HUES48 (cell line): ENCODE data around the gene HIGD1C.
"Not testable (repeated sequence)": the region's sequence is repeated elsewhere in the genome, so short reads cannot be mapped to it uniquely, and the experiment has no call there.

Experiments
- H3K27ac ChIP-seq: one replicate; pipeline ENCODE4 v1.7.0; 2013; ENCODE audit warnings: low read depth, low read length, inconsistent platforms
- H3K27me3 ChIP-seq: 2 replicates; pipeline ENCODE4 v1.6.1; 2013; ENCODE audit warnings: mild to moderate bottlenecking, low read length; ENCODE audit not compliant: control insufficient read depth, insufficient read depth
- H3K36me3 ChIP-seq: 2 replicates; pipeline ENCODE4 v1.6.1; 2013; ENCODE audit warnings: low read length; ENCODE audit not compliant: control insufficient read depth, insufficient read depth
- H3K4me1 ChIP-seq: 2 replicates; pipeline ENCODE4 v1.6.1; 2013; ENCODE audit warnings: mild to moderate bottlenecking, low read length; ENCODE audit not compliant: control insufficient read depth, insufficient read depth
- H3K4me3 ChIP-seq: 2 replicates; pipeline ENCODE4 v1.5.1; 2013; ENCODE audit warnings: mild to moderate bottlenecking, low read depth, low read length
- H3K9ac ChIP-seq: 2 replicates; pipeline ENCODE4 v1.6.1; 2013; ENCODE audit warnings: mild to moderate bottlenecking, low read depth, low read length, moderate library complexity
- H3K9me3 ChIP-seq: 2 replicates; pipeline ENCODE4 v1.6.1; 2013; ENCODE audit warnings: low read length; ENCODE audit not compliant: control insufficient read depth, insufficient read depth

Gene HIGD1C

GRCh38 chr12:50954789-50955188 is 2.4 kb downstream of the HIGD1C start:
- H3K36me3 ChIP-seq, H3K9me3 ChIP-seq, H3K4me3 ChIP-seq, H3K27ac ChIP-seq, H3K27me3 ChIP-seq, H3K9ac ChIP-seq, H3K4me1 ChIP-seq: not testable (repeated sequence)

DNA sequence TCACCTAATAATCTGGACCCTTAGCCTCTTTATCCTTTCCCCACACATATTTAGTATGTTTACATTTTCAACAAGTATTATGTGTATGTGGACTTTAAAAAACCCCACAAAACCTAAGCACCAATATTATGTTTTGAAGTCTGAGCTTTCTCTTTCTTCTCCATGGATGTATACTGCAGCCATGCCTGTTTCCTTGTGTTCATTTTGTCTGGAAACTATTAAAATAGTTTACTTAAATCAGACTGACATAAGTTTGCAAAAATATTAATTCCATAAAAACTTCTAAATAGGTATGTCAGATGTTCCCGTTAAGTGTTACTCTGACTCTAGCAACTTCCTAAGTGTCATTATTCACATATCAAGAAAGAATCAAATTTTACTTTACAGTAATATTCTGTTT is 2.9 kb downstream of the HIGD1C start:
- no peak overlapping the region for H3K4me3 ChIP-seq
- no peaks in the 10 kb centered on the region for H3K9me3 ChIP-seq
- H3K4me1 ChIP-seq = no peaks in the 10 kb centered on the region
- no peaks in the 10 kb centered on the region for H3K27me3 ChIP-seq
- no peak overlapping the region for H3K27ac ChIP-seq
- H3K36me3 ChIP-seq = no peaks in the 10 kb centered on the region
- no peak overlapping the region for H3K9ac ChIP-seq

GRCh38 chr12:50955697-50956096 is 3.4 kb downstream of the HIGD1C start:
- Histone ChIP-seq H3K27me3 (no peaks in the 10 kb centered on the region), H3K9ac (no peak overlapping the region), H3K4me1 (no peaks in the 10 kb centered on the region)

GRCh38 chr12:50960130-50960529 is 7.8 kb downstream of the HIGD1C start:
- Histone ChIP-seq H3K9me3 (no peaks in the 10 kb centered on the region), H3K27me3 (no peaks in the 10 kb centered on the region), H3K4me3 (no peak overlapping the region), H3K36me3 (no peaks in the 10 kb centered on the region), H3K27ac (no peak overlapping the region), H3K4me1 (no peaks in the 10 kb centered on the region), H3K9ac (no peak overlapping the region)

More at GRCh38 chr12:50955697-50956096, 3.4 kb downstream of the HIGD1C start:
- no peaks in the 10 kb centered on the region for H3K9me3 ChIP-seq
- H3K4me3 ChIP-seq = no peak overlapping the region
- no peaks in the 10 kb centered on the region for H3K36me3 ChIP-seq
- H3K27ac ChIP-seq = no peak overlapping the region

DNA sequence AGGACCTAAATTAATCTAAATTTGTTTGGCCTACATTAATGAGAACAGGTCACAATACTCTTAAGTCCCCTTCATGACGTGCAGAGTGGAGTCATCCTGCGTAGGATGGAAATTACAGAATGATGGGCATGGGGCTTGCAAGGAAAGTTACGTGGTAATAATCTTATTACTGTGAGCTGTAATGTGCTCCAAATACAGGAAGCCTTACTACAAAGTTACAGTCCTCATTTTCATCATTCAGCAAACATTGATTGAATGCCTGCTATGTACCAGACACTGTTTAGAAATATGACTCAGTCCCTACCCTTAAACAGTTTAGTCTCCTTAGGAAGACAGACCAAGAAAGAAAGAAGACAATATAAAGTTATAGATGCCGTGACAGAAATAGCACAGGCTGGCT is 9.4 kb downstream of the HIGD1C start:
- H3K4me1 ChIP-seq = no peaks in the 10 kb centered on the region
- H3K9ac ChIP-seq = no peak overlapping the region
- no peak overlapping the region for H3K27ac ChIP-seq
- no peaks in the 10 kb centered on the region for H3K9me3 ChIP-seq
- H3K27me3 ChIP-seq = no peaks in the 10 kb centered on the region
- no peaks in the 10 kb centered on the region for H3K36me3 ChIP-seq
- H3K4me3 ChIP-seq = no peak overlapping the region

DNA sequence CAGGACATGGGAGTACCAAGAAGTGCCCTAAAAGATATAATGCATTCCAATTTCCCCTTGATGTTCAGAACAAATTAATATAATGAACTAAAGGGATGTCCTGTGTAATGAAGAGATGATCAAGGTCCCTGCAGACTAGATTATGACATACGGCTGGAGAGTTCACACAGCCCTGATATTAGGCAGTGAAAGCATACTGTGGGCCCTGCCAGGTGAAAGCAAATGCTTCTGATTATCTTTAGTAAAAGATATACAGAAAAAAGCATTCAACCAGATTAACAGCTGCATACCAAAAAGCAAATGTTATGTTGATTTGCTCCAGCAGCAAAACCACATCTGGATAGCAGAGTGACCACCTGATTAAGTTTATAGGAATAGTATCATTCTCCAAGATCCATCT is 12.1 kb downstream of the HIGD1C start:
- Histone ChIP-seq H3K36me3 (no peaks in the 10 kb centered on the region), H3K9ac (no peak overlapping the region), H3K9me3 (no peaks in the 10 kb centered on the region), H3K4me3 (no peak overlapping the region), H3K27me3 (no peaks in the 10 kb centered on the region), H3K27ac (no peak overlapping the region), H3K4me1 (no peaks in the 10 kb centered on the region)

- peaks cover 7% of the 10 kb centered on the region; the same call in 1 of the 2 replicates for H3K36me3 ChIP-seq
- no peaks in the 10 kb centered on the region for H3K4me1 ChIP-seq
- H3K27ac ChIP-seq = no peak overlapping the region
- peaks cover 12% of the 10 kb centered on the region for H3K9me3 ChIP-seq
- H3K9ac ChIP-seq = no peak overlapping the region
- no peak overlapping the region for H3K4me3 ChIP-seq
- H3K27me3 ChIP-seq = no peaks in the 10 kb centered on the region
Observed at GRCh38 chr12:50971946-50972345, 19.6 kb downstream of the HIGD1C start.

- Histone ChIP-seq H3K4me1 (0 out of 2 replicates have a peak, but pooled peaks cover 3% of the 10 kb centered on the region), H3K36me3 (no peaks in the 10 kb centered on the region), H3K9ac (no peak overlapping the region), H3K9me3 (no peaks in the 10 kb centered on the region), H3K27ac (no peak overlapping the region), H3K27me3 (no peaks in the 10 kb centered on the region), H3K4me3 (no peak overlapping the region)
Observed at GRCh38 chr12:50979369-50980052, 27.2 kb downstream of the HIGD1C start.

- no peak overlapping the region for H3K4me3 ChIP-seq
- no peaks in the 10 kb centered on the region for H3K27me3 ChIP-seq
- 0 out of 2 replicates have a peak, but pooled peaks cover 2% of the 10 kb centered on the region for H3K36me3 ChIP-seq
- H3K9ac ChIP-seq = no peak overlapping the region
- H3K9me3 ChIP-seq = no peaks in the 10 kb centered on the region
- H3K27ac ChIP-seq = no peak overlapping the region
- H3K4me1 ChIP-seq = 0 out of 2 replicates have a peak, but pooled peaks cover 3% of the 10 kb centered on the region
Observed at GRCh38 chr12:50980545-50980944, 28.2 kb downstream of the HIGD1C start.

- H3K4me3 ChIP-seq = no peak overlapping the region
- H3K9me3 ChIP-seq = no peaks in the 10 kb centered on the region
- 0 out of 2 replicates have a peak, but pooled peaks cover 3% of the 10 kb centered on the region for H3K4me1 ChIP-seq
- no peak overlapping the region for H3K9ac ChIP-seq
- H3K36me3 ChIP-seq = peaks cover 12% of the 10 kb centered on the region
- H3K27ac ChIP-seq = peak overlapping the region; percentile 9
- H3K27me3 ChIP-seq = no peaks in the 10 kb centered on the region
Observed at GRCh38 chr12:50981319-50982239, 29.2 kb downstream of the HIGD1C start.
